ENCODE results near the gene GET4. TPM values are rescaled to one million over a fixed set of nuclear protein-coding genes. Genes with fewer than 3 reads are reported as not detected.

Gene GET4
- total RNA-seq, 1 experiment from 2014 or later, result 44.8 TPM

DNA sequence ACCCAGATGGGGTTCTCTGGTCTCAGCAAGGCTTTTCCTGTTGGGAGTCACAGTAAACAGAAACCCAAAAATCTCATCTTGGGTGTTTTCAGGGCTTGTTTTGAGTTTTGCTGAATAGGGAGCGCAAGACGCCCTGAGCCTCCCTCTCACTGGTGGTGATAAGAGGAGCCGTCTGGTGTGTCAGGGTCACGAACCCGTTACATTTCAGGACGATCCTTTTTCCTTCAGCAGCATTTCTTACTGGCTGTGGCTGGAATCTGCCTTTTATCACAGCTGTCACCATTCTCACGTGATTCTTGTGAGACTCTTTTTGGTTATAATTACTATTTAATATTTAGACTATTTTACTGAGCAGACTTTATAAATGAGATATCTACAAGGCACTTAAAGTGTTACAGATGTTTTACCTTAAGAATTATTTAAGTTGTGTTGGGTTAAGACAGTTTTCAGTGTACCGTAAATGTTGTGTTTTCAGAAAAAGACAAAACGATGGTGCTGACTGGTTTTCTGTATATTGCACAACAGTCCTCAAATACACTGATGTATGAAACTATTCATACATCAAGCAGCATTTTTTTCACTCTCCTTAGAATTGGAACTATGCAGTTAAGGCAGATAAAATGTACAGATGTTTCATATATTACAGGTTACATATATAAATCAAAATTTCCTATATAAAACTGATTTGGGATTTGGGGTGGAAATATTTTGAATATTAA, 2.2 kb upstream of the GET4 start:
- H3K9me3 ChIP-seq (ENCODE audit: control insufficient read depth in 1 of 2, insufficient read depth in 1 of 2, low read depth in 1 of 2, low read length in 2 of 2), result no peaks in the 10 kb centered on the region
- peak overlapping the region; percentile 36 for H3K27ac ChIP-seq (ENCODE audit: low read depth, low read length)
- DNase-seq (ENCODE audit: low read depth, low spot score), result no peak
- intact Hi-C loops (cut with micrococcal nuclease), result loop anchor here (5.0 kb wide), 1 partner anchor 552 kb away; no protein-coding TSS in a partner anchor
- H2AFZ ChIP-seq (ENCODE audit: low read depth, low read length, poor library complexity, severe bottlenecking), result no peak overlapping the region
- H3K36me3 ChIP-seq (ENCODE audit: control insufficient read depth in 1 of 2, insufficient read depth in 2 of 2, low read length in 2 of 2), result peaks cover 20 to 26% of the 10 kb centered on the region in 2 experiments
- H4K20me1 ChIP-seq (ENCODE audit: insufficient read depth), result no peaks in the 10 kb centered on the region; the same call in 1 of the 2 replicates
- H3K27me3 ChIP-seq (ENCODE audit: insufficient read depth, low read length), result no peaks in the 10 kb centered on the region
- no peak overlapping the region for H3K4me3 ChIP-seq (replicated peaks in 1 of 2; ENCODE audit: low read depth in 1 of 2, low read length in 2 of 2)
- peaks cover 26% of the 10 kb centered on the region for H3K79me2 ChIP-seq (ENCODE audit: insufficient read depth, low read length)
- no peak for ATAC-seq
- BruUV-seq (replicated peaks), result TSS peak; percentile 15
- H3K9me2 ChIP-seq (ENCODE audit: insufficient read depth), result no peaks in the 10 kb centered on the region
- peaks cover 11 to 26% of the 10 kb centered on the region in 2 experiments for H3K4me1 ChIP-seq (ENCODE audit: control insufficient read depth in 1 of 2, insufficient read depth in 2 of 2, low read length in 2 of 2)
- POLR2A ChIA-PET, result no interaction called here
- peak overlapping the region; percentile 42; the same call in 1 of the 2 replicates for H3K9ac ChIP-seq (ENCODE audit: low read length)
- CTCF ChIA-PET, result interaction anchor here (0.6 to 1.5 kb wide), 9 partner anchors 11 to 552 kb away, joined by 3 to 10 read pairs (median 5); partner anchors contain the start of gene SUN1
- RAD21 ChIA-PET (ENCODE audit: low non-redundant PET in 1 of 2, low total read pairs in 2 of 2, uncharacterized antibody in 2 of 2, unreplicated experiment in 2 of 2), result interaction anchor here (0.5 to 0.6 kb wide), 2 partner anchors 53 to 282 kb away, joined by 4 read pairs; no protein-coding TSS in a partner anchor
- no peak overlapping the region for H3K4me2 ChIP-seq (ENCODE audit: low read length)
- TF ChIP-seq ZFX (IDR thresholded peaks at IDR 0.05) (no peak), SIN3A (IDR thresholded peaks at IDR 0.05; ENCODE audit: low read depth) (no peak), RAD21 (IDR thresholded peaks at IDR 0.05; ENCODE audit: low read depth) (no peak), SP1 (IDR thresholded peaks at IDR 0.05; ENCODE audit: low read depth) (no peak), ELF1 (IDR thresholded peaks at IDR 0.05; ENCODE audit: borderline replicate concordance, low read depth) (no peak), ZNF274 (IDR thresholded peaks at IDR 0.05; ENCODE audit: low read depth, low read length) (no peak), EZH2phosphoT487 (IDR thresholded peaks at IDR 0.05; ENCODE audit: borderline replicate concordance) (no peak), FOSL1 (IDR thresholded peaks at IDR 0.05; ENCODE audit: low read depth) (no peak), TCF7L2 (IDR thresholded peaks at IDR 0.05; ENCODE audit: borderline replicate concordance, extremely low read depth, insufficient read depth, insufficient read length) (no peak), EZH2 (IDR thresholded peaks at IDR 0.05) (no peak), CEBPB (IDR thresholded peaks at IDR 0.05; ENCODE audit: low read depth) (no peak), EGR1 (IDR thresholded peaks at IDR 0.05; ENCODE audit: low read depth) (no peak), POLR2AphosphoS5 (IDR thresholded peaks at IDR 0.05; ENCODE audit: low read depth, low read length) (no peak; the same call in 1 of the 2 replicates)
- TF ChIP-seq, protein P1, sequence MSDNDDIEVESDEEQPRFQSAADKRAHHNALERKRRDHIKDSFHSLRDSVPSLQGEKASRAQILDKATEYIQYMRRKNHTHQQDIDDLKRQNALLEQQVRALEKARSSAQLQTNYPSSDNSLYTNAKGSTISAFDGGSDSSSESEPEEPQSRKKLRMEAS (IDR thresholded peaks at IDR 0.05), result no peak
- TF ChIP-seq, protein P2, sequence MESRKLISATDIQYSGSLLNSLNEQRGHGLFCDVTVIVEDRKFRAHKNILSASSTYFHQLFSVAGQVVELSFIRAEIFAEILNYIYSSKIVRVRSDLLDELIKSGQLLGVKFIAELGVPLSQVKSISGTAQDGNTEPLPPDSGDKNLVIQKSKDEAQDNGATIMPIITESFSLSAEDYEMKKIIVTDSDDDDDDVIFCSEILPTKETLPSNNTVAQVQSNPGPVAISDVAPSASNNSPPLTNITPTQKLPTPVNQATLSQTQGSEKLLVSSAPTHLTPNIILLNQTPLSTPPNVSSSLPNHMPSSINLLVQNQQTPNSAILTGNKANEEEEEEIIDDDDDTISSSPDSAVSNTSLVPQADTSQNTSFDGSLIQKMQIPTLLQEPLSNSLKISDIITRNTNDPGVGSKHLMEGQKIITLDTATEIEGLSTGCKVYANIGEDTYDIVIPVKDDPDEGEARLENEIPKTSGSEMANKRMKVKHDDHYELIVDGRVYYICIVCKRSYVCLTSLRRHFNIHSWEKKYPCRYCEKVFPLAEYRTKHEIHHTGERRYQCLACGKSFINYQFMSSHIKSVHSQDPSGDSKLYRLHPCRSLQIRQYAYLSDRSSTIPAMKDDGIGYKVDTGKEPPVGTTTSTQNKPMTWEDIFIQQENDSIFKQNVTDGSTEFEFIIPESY (IDR thresholded peaks at IDR 0.05; ENCODE audit: extremely low read depth, insufficient replicate concordance, low read length), result no peak
- TF ChIP-seq, protein P3, sequence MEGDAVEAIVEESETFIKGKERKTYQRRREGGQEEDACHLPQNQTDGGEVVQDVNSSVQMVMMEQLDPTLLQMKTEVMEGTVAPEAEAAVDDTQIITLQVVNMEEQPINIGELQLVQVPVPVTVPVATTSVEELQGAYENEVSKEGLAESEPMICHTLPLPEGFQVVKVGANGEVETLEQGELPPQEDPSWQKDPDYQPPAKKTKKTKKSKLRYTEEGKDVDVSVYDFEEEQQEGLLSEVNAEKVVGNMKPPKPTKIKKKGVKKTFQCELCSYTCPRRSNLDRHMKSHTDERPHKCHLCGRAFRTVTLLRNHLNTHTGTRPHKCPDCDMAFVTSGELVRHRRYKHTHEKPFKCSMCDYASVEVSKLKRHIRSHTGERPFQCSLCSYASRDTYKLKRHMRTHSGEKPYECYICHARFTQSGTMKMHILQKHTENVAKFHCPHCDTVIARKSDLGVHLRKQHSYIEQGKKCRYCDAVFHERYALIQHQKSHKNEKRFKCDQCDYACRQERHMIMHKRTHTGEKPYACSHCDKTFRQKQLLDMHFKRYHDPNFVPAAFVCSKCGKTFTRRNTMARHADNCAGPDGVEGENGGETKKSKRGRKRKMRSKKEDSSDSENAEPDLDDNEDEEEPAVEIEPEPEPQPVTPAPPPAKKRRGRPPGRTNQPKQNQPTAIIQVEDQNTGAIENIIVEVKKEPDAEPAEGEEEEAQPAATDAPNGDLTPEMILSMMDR (IDR thresholded peaks at IDR 0.05 in 2 of 3, conservative IDR thresholded peaks at IDR 0.05 in 1 of 3; ENCODE audit: borderline replicate concordance in 1 of 3, insufficient read depth in 1 of 3, low read depth in 2 of 3, low read length in 2 of 3), result no peak
